ENCODE data around the gene ZC2HC1B. TPM values are rescaled to one million over a fixed set of nuclear protein-coding genes. Genes with fewer than 3 reads are reported as not detected.
"Not testable (repeated sequence)": the region's sequence is repeated elsewhere in the genome, so short reads cannot be mapped to it uniquely, and the experiment has no call there.

ZC2HC1B gene
- total RNA-seq, 1 experiment from 2014 or later, result not detected

DNA sequence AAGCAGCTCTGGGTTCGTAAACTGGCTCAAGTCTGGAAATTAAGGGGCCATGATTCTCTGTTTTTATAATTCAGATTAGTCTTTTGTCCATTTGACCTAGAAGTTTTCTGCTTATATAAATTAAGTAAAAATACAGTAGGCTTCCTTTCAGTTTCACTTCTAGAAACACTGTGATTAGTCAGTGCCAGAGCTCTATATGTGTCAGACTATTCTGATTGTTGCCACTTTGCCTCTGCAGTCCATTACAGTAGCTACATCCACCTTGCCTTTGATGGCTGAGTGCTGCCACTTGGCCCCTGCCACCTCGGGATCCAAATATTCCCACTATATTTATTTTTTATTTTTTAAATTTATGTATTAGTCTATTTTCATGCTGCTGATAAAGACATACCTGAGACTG is 7.9 kb downstream of the ZC2HC1B start (continued):
- no peak for TF ChIP-seq TCF7L2 (IDR thresholded peaks at IDR 0.05; ENCODE audit: borderline replicate concordance, extremely low read depth, insufficient read depth, insufficient read length)
- no peak for TF ChIP-seq SP1 (IDR thresholded peaks at IDR 0.05; ENCODE audit: low read depth)
- TF ChIP-seq YY1 (IDR thresholded peaks at IDR 0.05; ENCODE audit: extremely low read depth, insufficient replicate concordance, low read depth, low read length), result no peak
- TF ChIP-seq SIN3A (IDR thresholded peaks at IDR 0.05; ENCODE audit: low read depth), result no peak
- no peak for TF ChIP-seq SRF (IDR thresholded peaks at IDR 0.05; ENCODE audit: low read depth)

DNA sequence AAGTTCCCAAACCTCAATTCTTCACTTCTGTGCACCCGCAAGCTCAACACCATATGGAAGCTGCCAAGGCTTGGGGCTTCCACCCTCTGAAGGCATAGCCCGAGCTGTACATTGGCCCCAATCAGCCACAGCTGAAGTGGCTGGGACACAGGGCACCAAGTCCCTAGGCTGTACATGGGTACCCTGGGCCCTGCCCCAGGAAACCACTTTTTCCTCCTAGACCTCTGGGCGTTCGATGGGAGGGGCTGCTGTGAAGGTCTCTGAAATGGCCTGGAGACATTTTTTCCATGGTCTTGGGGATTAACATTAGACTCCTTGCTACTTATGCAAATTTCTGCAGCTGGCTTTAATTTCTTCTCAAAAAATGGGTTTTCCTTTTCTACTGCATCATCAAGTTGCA is 9.3 kb downstream of the ZC2HC1B start:
- POLR2A ChIA-PET; H3K36me3 ChIP-seq (ENCODE audit: control insufficient read depth in 1 of 2, insufficient read depth in 2 of 2, low read length in 2 of 2); H3K4me3 ChIP-seq (replicated peaks in 1 of 2; ENCODE audit: low read depth in 1 of 2, low read length in 2 of 2); H4K20me1 ChIP-seq (ENCODE audit: insufficient read depth); intact Hi-C loops (cut with micrococcal nuclease); H3K27ac ChIP-seq (ENCODE audit: low read depth, low read length); H3K79me2 ChIP-seq (ENCODE audit: insufficient read depth, low read length); H3K9ac ChIP-seq (ENCODE audit: low read length); BruUV-seq (replicated peaks); RAD21 ChIA-PET (ENCODE audit: low non-redundant PET in 1 of 2, low total read pairs in 2 of 2, uncharacterized antibody in 2 of 2, unreplicated experiment in 2 of 2); H2AFZ ChIP-seq (ENCODE audit: low read depth, low read length, poor library complexity, severe bottlenecking); H3K4me2 ChIP-seq (ENCODE audit: low read length); H3K27me3 ChIP-seq (ENCODE audit: insufficient read depth, low read length); ATAC-seq; DNase-seq (ENCODE audit: low read depth, low spot score); H3K9me2 ChIP-seq (ENCODE audit: insufficient read depth); H3K9me3 ChIP-seq (ENCODE audit: control insufficient read depth in 1 of 2, insufficient read depth in 1 of 2, low read depth in 1 of 2, low read length in 2 of 2); H3K4me1 ChIP-seq (ENCODE audit: control insufficient read depth in 1 of 2, insufficient read depth in 2 of 2, low read length in 2 of 2); CTCF ChIA-PET: not testable (repeated sequence)

DNA sequence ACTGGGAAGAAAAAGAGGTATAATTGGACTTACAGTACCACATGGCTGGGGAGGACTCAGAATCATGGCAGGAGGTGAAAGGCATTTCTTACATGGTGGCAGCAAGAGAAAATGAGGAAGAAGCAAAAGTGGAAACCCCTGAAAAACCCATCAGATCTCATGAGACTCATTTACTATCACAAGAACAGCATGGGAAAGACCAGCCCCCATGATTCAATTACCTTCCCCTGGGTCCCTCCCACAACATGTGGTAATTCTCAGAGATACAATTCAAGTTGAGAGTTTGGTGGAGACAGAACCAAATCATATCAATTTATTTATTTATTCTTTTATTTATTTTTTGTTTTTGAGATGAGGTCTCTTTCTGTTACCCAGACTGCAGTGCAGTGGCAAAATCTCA is 10.2 kb downstream of the ZC2HC1B start:
- H3K9ac ChIP-seq (ENCODE audit: low read length); H4K20me1 ChIP-seq (ENCODE audit: insufficient read depth); H3K79me2 ChIP-seq (ENCODE audit: insufficient read depth, low read length); DNase-seq (ENCODE audit: low read depth, low spot score); H2AFZ ChIP-seq (ENCODE audit: low read depth, low read length, poor library complexity, severe bottlenecking); H3K9me2 ChIP-seq (ENCODE audit: insufficient read depth); H3K4me2 ChIP-seq (ENCODE audit: low read length); H3K36me3 ChIP-seq (ENCODE audit: control insufficient read depth in 1 of 2, insufficient read depth in 2 of 2, low read length in 2 of 2); ATAC-seq; H3K9me3 ChIP-seq (ENCODE audit: control insufficient read depth in 1 of 2, insufficient read depth in 1 of 2, low read depth in 1 of 2, low read length in 2 of 2); CTCF ChIA-PET; H3K4me1 ChIP-seq (ENCODE audit: control insufficient read depth in 1 of 2, insufficient read depth in 2 of 2, low read length in 2 of 2); H3K27ac ChIP-seq (ENCODE audit: low read depth, low read length); H3K27me3 ChIP-seq (ENCODE audit: insufficient read depth, low read length); RAD21 ChIA-PET (ENCODE audit: low non-redundant PET in 1 of 2, low total read pairs in 2 of 2, uncharacterized antibody in 2 of 2, unreplicated experiment in 2 of 2); BruUV-seq (replicated peaks); H3K4me3 ChIP-seq (replicated peaks in 1 of 2; ENCODE audit: low read depth in 1 of 2, low read length in 2 of 2); intact Hi-C loops (cut with micrococcal nuclease); POLR2A ChIA-PET: not testable (repeated sequence)
